K562 (cell line): ENCODE results near the gene RIMS3. TPM values are rescaled to one million over a fixed set of nuclear protein-coding genes. Genes with fewer than 3 reads are reported as not detected.
A peak's percentile ranks its signal among the peaks of the same experiment; 100 is the strongest.

Experiments used
- ATAC-seq: fragments of 200-7000 bp; cut with Tn5 transposase; 3 replicates; pipeline ENCODE4 v1.9.1; 2020; ENCODE audit warnings: moderate library complexity
- BruUV-seq: library from RNA; stranded (reverse); fragments of 400-500 nt; replicated peaks from 2 replicates; lab custom pipeline; 2021; lab: Mats Ljungman, UMichigan
- CTCF ChIA-PET: fragments of 300-600 bp; formaldehyde crosslinking; extraction: SDS; loops from one replicate; lab custom pipeline; 2021; ENCODE audit warnings: low intra/inter-chr PET ratio; lab: Yijun Ruan, JAX
- POLR2A ChIA-PET: fragments of 300-600, 350-650 bp; sonication (Branson Sonifier 250); formaldehyde crosslinking; extraction: SDS; loops from one replicate; lab custom pipeline; 2021; ENCODE audit warnings: antibody characterized with exemption, inconsistent platforms; lab: Yijun Ruan, JAX
- DNase-seq, 4 experiments: peaks; one replicate each; pipeline versions ENCODE4 v3.0.0 to v3.0.0-alpha.2; 2011 to 2018; ENCODE audit warnings: low spot score in 3 of 4, mixed read lengths in 3 of 4; ENCODE audit errors: extremely low read depth in 1 of 4
- FAIRE-seq: peaks from 2 replicates; lab custom pipeline; 2011; peaks lifted over from hg19 to GRCh38; lab: Jason Lieb, UNC
- H2AFZ ChIP-seq: 2 replicates; pipeline ENCODE4 v1.6.0; 2011; ENCODE audit warnings: low read depth, low read length, control low read depth, inconsistent platforms
- H3K27ac ChIP-seq: fragments of 200-600 bp; 3 replicates; pipeline ENCODE4 v1.8.0; 2011; ENCODE audit warnings: low read depth, mild to moderate bottlenecking, control low read depth, inconsistent platforms, low read length, moderate library complexity, mixed read lengths; ENCODE audit errors: extremely low read depth
- H3K27me3 ChIP-seq, 2 experiments: fragments of 300-600 bp in 1 of 2; 2 replicates in 1 of 2; 3 replicates in 1 of 2; pipeline versions ENCODE4 v1.6.0 to v1.8.0; 2011; ENCODE audit warnings: inconsistent platforms in 2 of 2, low read length in 2 of 2, mild to moderate bottlenecking in 1 of 2, mixed read lengths in 1 of 2, moderate library complexity in 1 of 2; ENCODE audit not compliant: control insufficient read depth in 2 of 2, insufficient read depth in 2 of 2
- H3K36me3 ChIP-seq: fragments of 300-600 bp; 3 replicates; pipeline ENCODE4 v1.8.0; 2011; ENCODE audit warnings: mild to moderate bottlenecking, low read length, inconsistent platforms; ENCODE audit not compliant: control insufficient read depth, insufficient read depth
- H3K4me1 ChIP-seq, 2 experiments: fragments of 200-600 bp in 1 of 2; replicated peaks in 1 of 2; 2 replicates in 1 of 2; 3 replicates in 1 of 2; pipeline versions ENCODE4 v1.5.1 to v1.8.0; 2011; ENCODE audit warnings: inconsistent platforms in 2 of 2, low read length in 2 of 2, mild to moderate bottlenecking in 1 of 2, mixed read lengths in 1 of 2, moderate library complexity in 1 of 2; ENCODE audit not compliant: control insufficient read depth in 2 of 2, insufficient read depth in 2 of 2
- H3K4me2 ChIP-seq: 2 replicates; pipeline ENCODE4 v1.6.1; 2011; ENCODE audit warnings: low read length, control low read depth, inconsistent platforms, mixed read lengths; ENCODE audit not compliant: insufficient read depth
- H3K4me3 ChIP-seq: fragments of 200-600 bp; sonication (generic), shearing (Covaris generic); 2 replicates; pipeline ENCODE4 v1.5.1; 2016; ENCODE audit warnings: control low read depth, inconsistent platforms
- H3K79me2 ChIP-seq: fragments of 200-600 bp; 3 replicates; pipeline ENCODE4 v1.8.0; 2011; ENCODE audit warnings: low read length, inconsistent platforms; ENCODE audit not compliant: control insufficient read depth, insufficient read depth
- H3K9ac ChIP-seq, 2 experiments: 2 replicates each; pipeline versions ENCODE4 v1.6.0 to v1.6.1; 2011; ENCODE audit warnings: low read depth in 2 of 2, low read length in 2 of 2, control low read depth in 1 of 2, inconsistent platforms in 1 of 2, mild to moderate bottlenecking in 1 of 2, mixed read lengths in 1 of 2; ENCODE audit not compliant: insufficient read depth in 1 of 2
- H3K9me1 ChIP-seq: one replicate; pipeline ENCODE4 v1.6.0; 2011; ENCODE audit warnings: inconsistent platforms, mild to moderate bottlenecking, low read length, moderate library complexity; ENCODE audit not compliant: control insufficient read depth, insufficient read depth
- H3K9me3 ChIP-seq: replicated peaks from 2 replicates; pipeline ENCODE4 v1.5.1; 2011; ENCODE audit warnings: low read depth, low read length, inconsistent platforms; ENCODE audit not compliant: control insufficient read depth, insufficient read depth
- H4K20me1 ChIP-seq: replicated peaks from 2 replicates; pipeline ENCODE4 v1.6.1; 2011; ENCODE audit warnings: low read length, inconsistent platforms, mixed read lengths; ENCODE audit not compliant: control insufficient read depth, insufficient read depth
- BACH1 ChIP-seq: fragments of 200-800 bp; sonication (Bioruptor generic); IDR thresholded peaks from 2 replicates; pipeline ENCODE4 v1.6.1; 2016; ENCODE audit warnings: missing genetic modification characterization, missing compliant biosample characterization
- CHD2 ChIP-seq: IDR thresholded peaks from 2 replicates; pipeline ENCODE4 v1.6.1; 2011; ENCODE audit warnings: low read depth, low read length
- MCM3 ChIP-seq: fragments of 450-650 bp; IDR thresholded peaks from 2 replicates; pipeline ENCODE4 v1.6.1; 2016
- SAFB2 ChIP-seq: fragments of 200-400 bp; formaldehyde crosslinking; IDR thresholded peaks from 2 replicates; pipeline ENCODE4 v1.6.1; 2018; ENCODE audit warnings: borderline replicate concordance, low read length, low read depth, moderate library complexity; ENCODE audit not compliant: severe bottlenecking
- SMARCC2 ChIP-seq: fragments of 450-650 bp; IDR thresholded peaks from 2 replicates; pipeline ENCODE4 v1.6.1; 2017; ENCODE audit warnings: antibody characterized with exemption, moderate library complexity, mild to moderate bottlenecking, low read depth
- SRF ChIP-seq, 2 experiments: fragments of 250-450, 450-650 bp in 1 of 2; sonication (Bioruptor Pico) in 1 of 2; sonication (generic) in 1 of 2; formaldehyde crosslinking; IDR thresholded peaks; 2 replicates each; pipeline versions ENCODE4 v1.5.0 to v1.5.1; 2020 to 2022; ENCODE audit warnings: mild to moderate bottlenecking in 1 of 2, missing genetic modification reagents in 1 of 2
- ZFP1 ChIP-seq: fragments of 450-650 bp; formaldehyde crosslinking; IDR thresholded peaks from 2 replicates; pipeline ENCODE4 v1.4.0; 2020; ENCODE audit warnings: mild to moderate bottlenecking, mixed read lengths
- ZKSCAN8 ChIP-seq: fragments of 200-800 bp; sonication (Bioruptor generic); IDR thresholded peaks from 2 replicates; pipeline ENCODE4 v1.6.1; 2016; ENCODE audit warnings: missing genetic modification characterization, missing compliant biosample characterization
- ZNF696 ChIP-seq: fragments of 250-450 bp; sonication (Bioruptor Pico); conservative IDR thresholded peaks from 2 replicates; pipeline ENCODE4 v1.4.0; 2020; ENCODE audit warnings: mild to moderate bottlenecking, moderate library complexity
- WGBS: fragments of 100-300 bp; shearing (Covaris generic); methylation state at CpG from one replicate; pipeline ENCODE4 v1.1.6; 2016; ENCODE audit warnings: low coverage, mixed read lengths; ENCODE audit not compliant: insufficient coverage; ENCODE audit errors: missing lambda C conversion rate; 5-methylcytosine and 5-hydroxymethylcytosine counted together
- in situ Hi-C: fragments of 300-500 bp; cut with MboI; formaldehyde crosslinking; loops from 4 replicates; pipeline ENCODE4 v1.15.0; 2018; ENCODE audit warnings: inconsistent platforms, mixed read lengths
- intact Hi-C: fragments of 100-400 bp; cut with micrococcal nuclease; formaldehyde crosslinking; loops from 2 replicates; pipeline ENCODE4 v1.14.2; 2022
- polyA plus RNA-seq, 8 experiments: library from polyadenylated mRNA; depleted of rRNA in 4 of 8; stranded (reverse) in 5 of 8; unstranded in 3 of 8; fragments of >200 nt; fragmentation: Nextera tagmentation in 2 of 8; fragmentation: Illumina TruSeq in 1 of 8; extraction: Ambion mirVana in 2 of 8; extraction: Trizol in 1 of 8; gene quantifications; 2 replicates each; pipeline versions ENCODE4 v1.2.1 to v1.2.3, GENCODE V29; 2011 to 2014; ENCODE audit warnings: inconsistent platforms in 1 of 8, missing spikeins in 1 of 8
- total RNA-seq, 7 experiments: library from RNA; depleted of rRNA in 6 of 7; stranded (reverse); fragments of >200 nt in 6 of 7; fragmentation: Illumina TruSeq in 2 of 7; extraction: Trizol in 2 of 7; gene quantifications; 2 replicates each; pipeline versions ENCODE4 v1.2.1 to v1.2.3, GENCODE V29; 2011 to 2021; ENCODE audit warnings: low replicate concordance in 1 of 7
- TF ChIP-seq, protein P1 (sequence below): fragments of 250-450 bp; sonication (Bioruptor Pico); IDR thresholded peaks from 2 replicates; pipeline ENCODE4 v1.4.0; 2020
- TF ChIP-seq, protein P2 (sequence below): fragments of 250-450 bp; sonication (Bioruptor Pico); IDR thresholded peaks from 2 replicates; pipeline ENCODE4 v1.6.1; 2021; ENCODE audit warnings: mild to moderate bottlenecking
- TF ChIP-seq, protein P3 (sequence below): fragments of 450-650 bp; IDR thresholded peaks from one replicate; pipeline ENCODE4 v1.6.1; 2018; ENCODE audit warnings: mild to moderate bottlenecking, moderate library complexity; ENCODE audit not compliant: partially characterized antibody

Gene RIMS3
- total and polyA plus RNA-seq, 9 of the 15 experiments (the other 6 are each of a cell fraction or from before 2014, with no cell fraction given) = 0.06 to 1.2 (median 0.59) TPM

DNA sequence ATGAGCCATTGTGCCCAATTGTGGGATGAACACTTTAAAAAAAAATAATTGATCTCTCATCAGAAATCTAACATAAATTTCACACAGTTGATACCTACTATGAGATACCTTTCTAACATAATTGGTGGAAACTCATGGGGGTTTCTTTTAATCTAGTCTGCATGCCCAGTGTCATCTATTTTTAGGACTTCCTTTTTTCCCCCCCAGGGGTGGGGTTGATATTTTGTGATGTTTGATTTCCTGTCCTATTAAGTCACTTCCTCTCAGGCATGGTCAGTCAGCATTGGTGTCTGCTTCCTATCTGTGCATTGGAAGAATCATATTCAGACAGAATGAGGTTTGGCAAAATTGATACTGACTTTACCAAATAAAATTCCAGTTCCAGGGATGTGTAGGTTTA lies 47.5 kb upstream of the RIMS3 start (continued):
- TF ChIP-seq, protein P1, sequence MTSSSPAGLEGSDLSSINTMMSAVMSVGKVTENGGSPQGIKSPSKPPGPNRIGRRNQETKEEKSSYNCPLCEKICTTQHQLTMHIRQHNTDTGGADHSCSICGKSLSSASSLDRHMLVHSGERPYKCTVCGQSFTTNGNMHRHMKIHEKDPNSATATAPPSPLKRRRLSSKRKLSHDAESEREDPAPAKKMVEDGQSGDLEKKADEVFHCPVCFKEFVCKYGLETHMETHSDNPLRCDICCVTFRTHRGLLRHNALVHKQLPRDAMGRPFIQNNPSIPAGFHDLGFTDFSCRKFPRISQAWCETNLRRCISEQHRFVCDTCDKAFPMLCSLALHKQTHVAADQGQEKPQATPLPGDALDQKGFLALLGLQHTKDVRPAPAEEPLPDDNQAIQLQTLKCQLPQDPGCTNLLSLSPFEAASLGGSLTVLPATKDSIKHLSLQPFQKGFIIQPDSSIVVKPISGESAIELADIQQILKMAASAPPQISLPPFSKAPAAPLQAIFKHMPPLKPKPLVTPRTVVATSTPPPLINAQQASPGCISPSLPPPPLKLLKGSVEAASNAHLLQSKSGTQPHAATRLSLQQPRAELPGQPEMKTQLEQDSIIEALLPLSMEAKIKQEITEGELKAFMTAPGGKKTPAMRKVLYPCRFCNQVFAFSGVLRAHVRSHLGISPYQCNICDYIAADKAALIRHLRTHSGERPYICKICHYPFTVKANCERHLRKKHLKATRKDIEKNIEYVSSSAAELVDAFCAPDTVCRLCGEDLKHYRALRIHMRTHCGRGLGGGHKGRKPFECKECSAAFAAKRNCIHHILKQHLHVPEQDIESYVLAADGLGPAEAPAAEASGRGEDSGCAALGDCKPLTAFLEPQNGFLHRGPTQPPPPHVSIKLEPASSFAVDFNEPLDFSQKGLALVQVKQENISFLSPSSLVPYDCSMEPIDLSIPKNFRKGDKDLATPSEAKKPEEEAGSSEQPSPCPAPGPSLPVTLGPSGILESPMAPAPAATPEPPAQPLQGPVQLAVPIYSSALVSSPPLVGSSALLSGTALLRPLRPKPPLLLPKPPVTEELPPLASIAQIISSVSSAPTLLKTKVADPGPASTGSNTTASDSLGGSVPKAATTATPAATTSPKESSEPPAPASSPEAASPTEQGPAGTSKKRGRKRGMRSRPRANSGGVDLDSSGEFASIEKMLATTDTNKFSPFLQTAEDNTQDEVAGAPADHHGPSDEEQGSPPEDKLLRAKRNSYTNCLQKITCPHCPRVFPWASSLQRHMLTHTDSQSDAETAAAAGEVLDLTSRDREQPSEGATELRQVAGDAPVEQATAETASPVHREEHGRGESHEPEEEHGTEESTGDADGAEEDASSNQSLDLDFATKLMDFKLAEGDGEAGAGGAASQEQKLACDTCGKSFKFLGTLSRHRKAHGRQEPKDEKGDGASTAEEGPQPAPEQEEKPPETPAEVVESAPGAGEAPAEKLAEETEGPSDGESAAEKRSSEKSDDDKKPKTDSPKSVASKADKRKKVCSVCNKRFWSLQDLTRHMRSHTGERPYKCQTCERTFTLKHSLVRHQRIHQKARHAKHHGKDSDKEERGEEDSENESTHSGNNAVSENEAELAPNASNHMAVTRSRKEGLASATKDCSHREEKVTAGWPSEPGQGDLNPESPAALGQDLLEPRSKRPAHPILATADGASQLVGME (CRISPR knock-in tag) = no peak
- TF ChIP-seq ZNF696 = no peak
- TF ChIP-seq, all 486 proteins: peak for 9

DNA sequence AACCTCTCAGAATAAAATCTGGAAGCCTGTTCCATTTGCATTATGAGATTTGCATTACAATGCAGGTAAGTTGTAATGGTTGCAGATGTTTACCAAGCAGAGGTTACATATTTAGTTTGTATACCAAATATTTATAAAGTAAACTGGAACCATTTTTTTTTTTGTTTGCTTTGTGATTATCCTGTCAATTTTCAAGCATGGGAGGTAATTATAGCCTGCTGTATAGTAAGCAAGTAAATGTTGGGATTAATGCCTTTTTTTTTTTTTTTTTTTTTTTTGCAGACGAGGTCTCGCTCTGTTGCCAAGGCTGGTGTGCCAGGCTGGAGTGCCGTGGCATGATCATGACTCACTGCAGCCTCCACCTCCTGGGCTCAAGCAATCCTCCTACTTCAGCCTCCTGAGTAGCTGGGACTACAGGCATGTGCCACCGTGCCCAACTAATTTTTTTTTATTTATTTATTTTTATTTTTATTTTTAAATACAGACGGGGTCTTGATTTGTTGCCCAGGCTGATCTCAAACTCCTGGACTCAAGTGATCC lies 47.0 kb upstream of the RIMS3 start:
- Histone ChIP-seq H3K27me3 (no peaks in the 10 kb centered on the region), H3K9ac (no peak overlapping the region; a peak in 1 of 4 replicates), H3K79me2 (peaks cover 93% of the 10 kb centered on the region), H3K4me2 (no peak overlapping the region), H3K9me3 (no peaks in the 10 kb centered on the region), H3K4me3 (no peak overlapping the region), H3K27ac (peak overlapping the region; percentile 43; the same call in 2 of the 3 replicates), H3K36me3 (peaks cover 15% of the 10 kb centered on the region), H4K20me1 (no peaks in the 10 kb centered on the region), H2AFZ (no peak overlapping the region), H3K9me1 (no peaks in the 10 kb centered on the region), H3K4me1 (peaks cover 0 to 29% of the 10 kb centered on the region in 2 experiments; a peak in 3 of 5 replicates)
- ChIA-PET CTCF (no interaction called here), POLR2A (interaction anchor here (1.0 to 14.0 kb wide), 5 partner anchors 9 to 82 kb away, joined by 3 to 212 read pairs (median 10); partner anchors contain the start of gene NFYC)
- FAIRE-seq (no peak), ATAC-seq (no peak), DNase-seq (no peak)
- 84% methylated on average over 5 of the region's 5 CpGs for WGBS
- BruUV-seq = no TSS peak
- intact Hi-C loops (no loop called here), in situ Hi-C loops (no loop called here)
- TF ChIP-seq SMARCC2 = no peak
- TF ChIP-seq CHD2 = no peak
- TF ChIP-seq, protein P2, sequence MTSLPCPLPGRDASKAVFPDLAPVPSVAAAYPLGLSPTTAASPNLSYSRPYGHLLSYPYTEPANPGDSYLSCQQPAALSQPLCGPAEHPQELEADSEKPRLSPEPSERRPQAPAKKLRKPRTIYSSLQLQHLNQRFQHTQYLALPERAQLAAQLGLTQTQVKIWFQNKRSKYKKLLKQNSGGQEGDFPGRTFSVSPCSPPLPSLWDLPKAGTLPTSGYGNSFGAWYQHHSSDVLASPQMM (CRISPR knock-in tag) = no peak
- TF ChIP-seq, protein P3, sequence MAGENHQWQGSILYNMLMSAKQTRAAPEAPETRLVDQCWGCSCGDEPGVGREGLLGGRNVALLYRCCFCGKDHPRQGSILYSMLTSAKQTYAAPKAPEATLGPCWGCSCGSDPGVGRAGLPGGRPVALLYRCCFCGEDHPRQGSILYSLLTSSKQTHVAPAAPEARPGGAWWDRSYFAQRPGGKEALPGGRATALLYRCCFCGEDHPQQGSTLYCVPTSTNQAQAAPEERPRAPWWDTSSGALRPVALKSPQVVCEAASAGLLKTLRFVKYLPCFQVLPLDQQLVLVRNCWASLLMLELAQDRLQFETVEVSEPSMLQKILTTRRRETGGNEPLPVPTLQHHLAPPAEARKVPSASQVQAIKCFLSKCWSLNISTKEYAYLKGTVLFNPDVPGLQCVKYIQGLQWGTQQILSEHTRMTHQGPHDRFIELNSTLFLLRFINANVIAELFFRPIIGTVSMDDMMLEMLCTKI = no peak
- no peak for TF ChIP-seq SAFB2
- TF ChIP-seq SRF (CRISPR knock-in tag; IDR thresholded peaks at IDR 0.05) = no peak
- TF ChIP-seq MCM3 = no peak
- TF ChIP-seq BACH1 = no peak
- TF ChIP-seq ZFP1 (CRISPR knock-in tag) = no peak
- TF ChIP-seq ZKSCAN8 (CRISPR knock-in tag) = no peak
